NCI-H82 (cell line): ENCODE results near the gene BROX.

Experiments used
- DNase-seq: peaks from one replicate; lab custom pipeline; 2025; lab: John Stamatoyannopoulos, UW

The BROX gene

GRCh38 chr1:222777977-222778376 is 65.6 kb downstream of the BROX start:
- no peak for DNase-seq

- no peak for DNase-seq
Observed at GRCh38 chr1:222781251-222781650, 68.9 kb downstream of the BROX start.

- DNase-seq: no peak
Observed at GRCh38 chr1:222783051-222783450, 70.7 kb downstream of the BROX start.

- DNase-seq: no peak
Observed at GRCh38 chr1:222784371-222784770, 72.0 kb downstream of the BROX start.
